Fibroblast of peridontal ligament (primary cell): ENCODE measurements around the gene RAB7B.
"Not testable (repeated sequence)": the region's sequence is repeated elsewhere in the genome, so short reads cannot be mapped to it uniquely, and the experiment has no call there.

Experiments
- DNase-seq: peaks from one replicate; pipeline ENCODE4 v3.0.0-alpha.2; 2010; ENCODE audit errors: extremely low read depth

Gene RAB7B

GRCh38 chr1:205996641-205997040 lies 6.6 kb downstream of the RAB7B start:
- DNase-seq = not testable (repeated sequence)

GRCh38 chr1:205994346-205994745 lies 8.8 kb downstream of the RAB7B start:
- DNase-seq = no peak

- no peak for DNase-seq
Measured at GRCh38 chr1:205993068-205993467, 10.1 kb downstream of the RAB7B start.

- no peak for DNase-seq
Measured at GRCh38 chr1:205992218-205992882, 10.8 kb downstream of the RAB7B start.

GRCh38 chr1:205991237-205991636 lies 12.0 kb downstream of the RAB7B start:
- peak; percentile 43 for DNase-seq

- no peak for DNase-seq
Measured at GRCh38 chr1:205990226-205990625, 13.0 kb downstream of the RAB7B start.

GRCh38 chr1:205989786-205990185 lies 13.4 kb downstream of the RAB7B start:
- no peak for DNase-seq

GRCh38 chr1:205988585-205988995 lies 14.6 kb downstream of the RAB7B start:
- DNase-seq = no peak

GRCh38 chr1:205986861-205987260 lies 16.3 kb downstream of the RAB7B start:
- peak; percentile 67 for DNase-seq

- no peak for DNase-seq
Measured at GRCh38 chr1:205986292-205986691, 16.9 kb downstream of the RAB7B start.

GRCh38 chr1:205985330-205986005 lies 17.7 kb downstream of the RAB7B start:
- DNase-seq = no peak

- DNase-seq = peak; percentile 65
Measured at GRCh38 chr1:205983925-205984725, 19.1 kb downstream of the RAB7B start.

- no peak for DNase-seq
Measured at GRCh38 chr1:205981257-205981656, 21.9 kb downstream of the RAB7B start.

- DNase-seq = no peak
Measured at GRCh38 chr1:205980237-205980870, 22.8 kb downstream of the RAB7B start.

GRCh38 chr1:205979301-205979700 lies 23.9 kb downstream of the RAB7B start:
- DNase-seq = no peak

- no peak for DNase-seq
Measured at GRCh38 chr1:205978676-205979075, 24.5 kb downstream of the RAB7B start.

GRCh38 chr1:205977402-205978014 lies 25.7 kb downstream of the RAB7B start:
- peak; percentile 98 for DNase-seq

- DNase-seq = peak; percentile 36
Measured at GRCh38 chr1:205976708-205977401, 26.3 kb downstream of the RAB7B start.

- DNase-seq = no peak
Measured at GRCh38 chr1:205976036-205976435, 27.2 kb downstream of the RAB7B start.

- DNase-seq = no peak
Measured at GRCh38 chr1:205975387-205975998, 27.7 kb downstream of the RAB7B start.

- DNase-seq = no peak
Measured at GRCh38 chr1:205974712-205975111, 28.5 kb downstream of the RAB7B start.
